Right kidney (tissue), 1 donor: ENCODE measurements around the gene ZNF594.
"Not testable (repeated sequence)": the region's sequence is repeated elsewhere in the genome, so short reads cannot be mapped to it uniquely, and the experiment has no call there.

ENCODE experiments used
- DNase-seq: peaks from one replicate; pipeline ENCODE4 v3.0.0-alpha.2; 2016

ZNF594 gene

GRCh38 chr17:5136580-5137412 lies 54.9 kb downstream of the ZNF594 start:
- not testable (repeated sequence) for DNase-seq

GRCh38 chr17:5135726-5136579 lies 55.7 kb downstream of the ZNF594 start:
- no peak for DNase-seq

- not testable (repeated sequence) for DNase-seq
Observed at GRCh38 chr17:5135131-5135712, 56.4 kb downstream of the ZNF594 start.

- DNase-seq: not testable (repeated sequence)
Observed at GRCh38 chr17:5134571-5134970, 57.1 kb downstream of the ZNF594 start.

- not testable (repeated sequence) for DNase-seq
Observed at GRCh38 chr17:5133961-5134360, 57.7 kb downstream of the ZNF594 start.

- DNase-seq: no peak
Observed at GRCh38 chr17:5133311-5133710, 58.4 kb downstream of the ZNF594 start.

- not testable (repeated sequence) for DNase-seq
Observed at GRCh38 chr17:5132503-5133225, 59.0 kb downstream of the ZNF594 start.

GRCh38 chr17:5131799-5132502 lies 59.7 kb downstream of the ZNF594 start:
- DNase-seq: not testable (repeated sequence)

GRCh38 chr17:5131146-5131715 lies 60.4 kb downstream of the ZNF594 start:
- no peak for DNase-seq

GRCh38 chr17:5130687-5131086 lies 61.0 kb downstream of the ZNF594 start:
- not testable (repeated sequence) for DNase-seq

GRCh38 chr17:5130261-5130660 lies 61.4 kb downstream of the ZNF594 start:
- DNase-seq: not testable (repeated sequence)

GRCh38 chr17:5129770-5130169 lies 61.9 kb downstream of the ZNF594 start:
- not testable (repeated sequence) for DNase-seq
